Measurements from ENCODE around the gene QRFP. TPM values are rescaled to one million over a fixed set of nuclear protein-coding genes. Genes with fewer than 3 reads are reported as not detected.

The QRFP gene
- total and polyA plus RNA-seq, 4 donors = not detected

DNA sequence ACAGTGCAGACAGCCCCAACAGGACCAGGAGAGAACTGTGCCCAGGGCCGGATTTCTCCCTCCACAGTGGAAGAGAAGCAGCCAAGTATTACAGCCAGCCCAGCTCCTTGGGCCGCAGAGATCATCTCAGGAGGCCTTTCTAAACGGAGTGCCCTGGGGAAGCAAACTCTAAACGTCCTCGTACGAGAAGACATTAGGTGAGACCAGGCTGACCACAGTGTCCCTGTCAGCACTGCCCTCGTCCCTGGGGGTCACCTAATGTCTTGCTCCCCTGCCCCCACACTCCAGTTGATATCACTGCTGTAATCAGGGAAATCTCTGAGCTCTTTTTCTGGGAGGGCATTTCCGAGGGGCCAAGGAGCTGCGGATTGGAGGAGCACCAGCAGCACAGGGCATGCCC is 6.5 kb downstream of the QRFP start:
- DNase-seq = peak in 1 of 2 donors; percentile 31
- intact Hi-C loops (cut with DNase I) = no loop called here
- Histone ChIP-seq H3K4me1 (ENCODE audit: control insufficient read depth in 1 of 2, insufficient read depth in 2 of 2, low read length in 2 of 2) (no peaks in the 10 kb centered on the region), H3K27me3 (ENCODE audit: control insufficient read depth in 1 of 2, insufficient read depth in 2 of 2, low read length in 1 of 2) (no peaks in the 10 kb centered on the region), H3K36me3 (ENCODE audit: control insufficient read depth in 1 of 2, insufficient read depth in 2 of 2, low read length in 1 of 2) (peaks cover 0 to 11% of the 10 kb centered on the region in 2 donors), H3K9me3 (ENCODE audit: control insufficient read depth, low read length) (no peaks in the 10 kb centered on the region), H3K4me3 (ENCODE audit: low read length in 2 of 2) (no peak overlapping the region), H3K27ac (ENCODE audit: low read depth in 1 of 2, low read length in 2 of 2) (no peak overlapping the region)
- 74 to 78% methylated on average over 9 of the region's 9 CpGs for WGBS, 2 donors
- no peak for ATAC-seq (ENCODE audit: low FRiP score)

DNA sequence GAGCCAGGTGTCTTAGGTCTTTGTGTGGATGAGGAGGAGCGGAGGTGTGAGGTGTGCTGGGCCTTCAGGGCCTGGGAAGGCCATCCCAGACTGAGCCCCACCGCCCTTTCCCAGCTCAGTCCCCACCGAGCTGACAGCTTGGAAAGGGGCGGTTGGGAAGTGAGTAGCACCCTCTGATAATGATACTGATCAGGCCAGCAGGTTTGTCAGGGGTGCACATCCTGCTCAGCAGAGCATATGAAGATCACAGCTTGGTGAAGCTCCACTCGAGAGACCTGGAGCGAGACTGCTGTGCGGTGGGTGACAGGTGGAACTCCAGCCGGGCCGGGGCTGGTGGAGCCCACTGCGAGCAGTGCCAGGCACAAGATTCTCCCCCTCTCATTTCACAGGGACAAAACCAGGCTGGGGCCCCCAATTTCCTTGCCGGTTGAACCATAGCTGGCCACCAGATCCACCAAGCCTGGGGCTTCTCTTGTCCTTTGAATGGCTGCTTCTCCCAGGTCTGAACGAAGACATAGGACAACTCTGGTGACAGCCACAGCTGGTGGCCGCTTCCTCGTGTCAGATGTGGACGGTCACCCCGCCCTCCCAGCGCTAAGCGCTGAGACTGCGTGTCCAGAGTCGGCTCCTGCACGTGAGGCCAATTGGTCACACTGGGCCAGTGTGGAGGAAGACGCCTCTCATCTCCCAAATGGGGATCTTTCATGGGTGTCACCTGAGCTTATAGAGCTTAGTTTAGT is 8.3 kb downstream of the QRFP start:
- Histone ChIP-seq H3K27ac (ENCODE audit: low read depth in 1 of 2, low read length in 2 of 2) (no peak overlapping the region), H3K4me1 (ENCODE audit: control insufficient read depth in 1 of 2, insufficient read depth in 2 of 2, low read length in 2 of 2) (no peaks in the 10 kb centered on the region), H3K36me3 (ENCODE audit: control insufficient read depth in 1 of 2, insufficient read depth in 2 of 2, low read length in 1 of 2) (peaks cover 0 to 15% of the 10 kb centered on the region in 2 donors), H3K27me3 (ENCODE audit: control insufficient read depth in 1 of 2, insufficient read depth in 2 of 2, low read length in 1 of 2) (no peaks in the 10 kb centered on the region), H3K9me3 (ENCODE audit: control insufficient read depth, low read length) (no peaks in the 10 kb centered on the region), H3K4me3 (ENCODE audit: low read length in 2 of 2) (no peak overlapping the region)
- ATAC-seq (ENCODE audit: low FRiP score) (no peak), DNase-seq (no peak)
- WGBS, 2 donors = 89% methylated on average over 22 of the region's 22 CpGs
- intact Hi-C loops (cut with DNase I) = no loop called here

GRCh38 chr9:130887494-130888144 is 9.0 kb downstream of the QRFP start:
- no peak overlapping the region for H3K27ac ChIP-seq (ENCODE audit: low read depth in 1 of 2, low read length in 2 of 2)
- no peaks in the 10 kb centered on the region for H3K4me1 ChIP-seq (ENCODE audit: control insufficient read depth in 1 of 2, insufficient read depth in 2 of 2, low read length in 2 of 2)
- intact Hi-C loops (cut with DNase I) = no loop called here
- DNase-seq (no peak), ATAC-seq (ENCODE audit: low FRiP score) (no peak)
- H3K27me3 ChIP-seq (ENCODE audit: control insufficient read depth in 1 of 2, insufficient read depth in 2 of 2, low read length in 1 of 2) = no peaks in the 10 kb centered on the region
- H3K9me3 ChIP-seq (ENCODE audit: control insufficient read depth, low read length) = no peaks in the 10 kb centered on the region
- no peak overlapping the region for H3K4me3 ChIP-seq (ENCODE audit: low read length in 2 of 2)
- peaks cover 0 to 15% of the 10 kb centered on the region in 2 donors for H3K36me3 ChIP-seq (ENCODE audit: control insufficient read depth in 1 of 2, insufficient read depth in 2 of 2, low read length in 1 of 2)
- WGBS, 2 donors = 36 to 42% methylated on average over 25 of the region's 25 CpGs

DNA sequence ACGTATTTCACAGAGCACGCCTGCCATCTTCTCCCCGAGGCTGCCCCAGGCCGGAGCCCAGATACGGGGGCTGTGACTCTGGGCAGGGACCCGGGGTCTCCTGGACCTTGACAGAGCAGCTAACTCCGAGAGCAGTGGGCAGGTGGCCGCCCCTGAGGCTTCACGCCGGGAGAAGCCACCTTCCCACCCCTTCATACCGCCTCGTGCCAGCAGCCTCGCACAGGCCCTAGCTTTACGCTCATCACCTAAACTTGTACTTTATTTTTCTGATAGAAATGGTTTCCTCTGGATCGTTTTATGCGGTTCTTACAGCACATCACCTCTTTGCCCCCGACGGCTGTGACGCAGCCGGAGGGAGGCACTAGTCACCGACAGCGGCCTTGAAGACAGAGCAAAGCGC is 9.6 kb downstream of the QRFP start:
- no peak for ATAC-seq (ENCODE audit: low FRiP score)
- no peak for DNase-seq
- Histone ChIP-seq H3K27ac (ENCODE audit: low read depth in 1 of 2, low read length in 2 of 2) (no peak overlapping the region), H3K9me3 (ENCODE audit: control insufficient read depth, low read length) (no peaks in the 10 kb centered on the region), H3K27me3 (ENCODE audit: control insufficient read depth in 1 of 2, insufficient read depth in 2 of 2, low read length in 1 of 2) (no peaks in the 10 kb centered on the region), H3K4me3 (ENCODE audit: low read length in 2 of 2) (no peak overlapping the region), H3K36me3 (ENCODE audit: control insufficient read depth in 1 of 2, insufficient read depth in 2 of 2, low read length in 1 of 2) (peaks cover 0 to 15% of the 10 kb centered on the region in 2 donors), H3K4me1 (ENCODE audit: control insufficient read depth in 1 of 2, insufficient read depth in 2 of 2, low read length in 2 of 2) (no peaks in the 10 kb centered on the region)
- 81 to 84% methylated on average over 23 of the region's 23 CpGs for whole genome bisulfite sequencing, 2 donors
- intact Hi-C loops (cut with DNase I) = no loop called here

DNA sequence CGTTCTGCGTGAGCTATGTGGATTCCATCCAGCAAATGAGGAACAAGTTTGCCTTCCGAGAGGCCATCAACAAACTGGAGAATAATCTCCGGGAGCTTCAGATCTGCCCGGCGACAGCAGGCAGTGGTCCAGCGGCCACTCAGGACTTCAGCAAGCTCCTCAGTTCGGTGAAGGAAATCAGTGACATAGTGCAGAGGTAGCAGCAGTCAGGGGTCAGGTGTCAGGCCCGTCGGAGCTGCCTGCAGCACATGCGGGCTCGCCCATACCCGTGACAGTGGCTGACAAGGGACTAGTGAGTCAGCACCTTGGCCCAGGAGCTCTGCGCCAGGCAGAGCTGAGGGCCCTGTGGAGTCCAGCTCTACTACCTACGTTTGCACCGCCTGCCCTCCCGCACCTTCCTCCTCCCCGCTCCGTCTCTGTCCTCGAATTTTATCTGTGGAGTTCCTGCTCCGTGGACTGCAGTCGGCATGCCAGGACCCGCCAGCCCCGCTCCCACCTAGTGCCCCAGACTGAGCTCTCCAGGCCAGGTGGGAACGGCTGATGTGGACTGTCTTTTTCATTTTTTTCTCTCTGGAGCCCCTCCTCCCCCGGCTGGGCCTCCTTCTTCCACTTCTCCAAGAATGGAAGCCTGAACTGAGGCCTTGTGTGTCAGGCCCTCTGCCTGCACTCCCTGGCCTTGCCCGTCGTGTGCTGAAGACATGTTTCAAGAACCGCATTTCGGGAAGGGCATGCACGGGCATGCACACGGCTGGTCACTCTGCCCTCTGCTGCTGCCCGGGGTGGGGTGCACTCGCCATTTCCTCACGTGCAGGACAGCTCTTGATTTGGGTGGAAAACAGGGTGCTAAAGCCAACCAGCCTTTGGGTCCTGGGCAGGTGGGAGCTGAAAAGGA is 10.9 kb downstream of the QRFP start:
- peak; percentile 19 for ATAC-seq (ENCODE audit: low FRiP score)
- no peaks in the 10 kb centered on the region for H3K4me1 ChIP-seq (ENCODE audit: control insufficient read depth in 1 of 2, insufficient read depth in 2 of 2, low read length in 2 of 2)
- H3K27me3 ChIP-seq (ENCODE audit: control insufficient read depth in 1 of 2, insufficient read depth in 2 of 2, low read length in 1 of 2) = no peaks in the 10 kb centered on the region
- H3K36me3 ChIP-seq (ENCODE audit: control insufficient read depth in 1 of 2, insufficient read depth in 2 of 2, low read length in 1 of 2) = peaks cover 0 to 19% of the 10 kb centered on the region in 2 donors
- no peak overlapping the region for H3K4me3 ChIP-seq (ENCODE audit: low read length in 2 of 2)
- no peak overlapping the region for H3K27ac ChIP-seq (ENCODE audit: low read depth in 1 of 2, low read length in 2 of 2)
- WGBS, 2 donors = 71 to 73% methylated on average over 35 of the region's 35 CpGs
- H3K9me3 ChIP-seq (ENCODE audit: control insufficient read depth, low read length) = no peaks in the 10 kb centered on the region
- intact Hi-C loops (cut with DNase I) = no loop called here
- no peak for DNase-seq

GRCh38 chr9:130884542-130885483 is 11.8 kb downstream of the QRFP start:
- H3K4me3 ChIP-seq (ENCODE audit: low read length in 2 of 2) = no peak overlapping the region
- no peaks in the 10 kb centered on the region for H3K4me1 ChIP-seq (ENCODE audit: control insufficient read depth in 1 of 2, insufficient read depth in 2 of 2, low read length in 2 of 2)
- WGBS, 2 donors = 57 to 61% methylated on average over 47 of the region's 47 CpGs
- H3K27ac ChIP-seq (ENCODE audit: low read depth in 1 of 2, low read length in 2 of 2) = no peak overlapping the region
- peaks cover 5 to 20% of the 10 kb centered on the region in 2 donors for H3K36me3 ChIP-seq (ENCODE audit: control insufficient read depth in 1 of 2, insufficient read depth in 2 of 2, low read length in 1 of 2)
- DNase-seq = no peak
- no peaks in the 10 kb centered on the region for H3K9me3 ChIP-seq (ENCODE audit: control insufficient read depth, low read length)
- intact Hi-C loops (cut with DNase I) = no loop called here
- no peaks in the 10 kb centered on the region for H3K27me3 ChIP-seq (ENCODE audit: control insufficient read depth in 1 of 2, insufficient read depth in 2 of 2, low read length in 1 of 2)
- peak; percentile 41 for ATAC-seq (ENCODE audit: low FRiP score)

DNA sequence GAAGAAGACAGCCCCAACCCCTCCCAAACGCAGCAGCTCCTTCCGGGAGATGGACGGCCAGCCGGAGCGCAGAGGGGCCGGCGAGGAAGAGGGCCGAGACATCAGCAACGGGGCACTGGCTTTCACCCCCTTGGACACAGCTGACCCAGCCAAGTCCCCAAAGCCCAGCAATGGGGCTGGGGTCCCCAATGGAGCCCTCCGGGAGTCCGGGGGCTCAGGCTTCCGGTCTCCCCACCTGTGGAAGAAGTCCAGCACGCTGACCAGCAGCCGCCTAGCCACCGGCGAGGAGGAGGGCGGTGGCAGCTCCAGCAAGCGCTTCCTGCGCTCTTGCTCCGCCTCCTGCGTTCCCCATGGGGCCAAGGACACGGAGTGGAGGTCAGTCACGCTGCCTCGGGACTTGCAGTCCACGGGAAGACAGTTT is 12.5 kb downstream of the QRFP start:
- ATAC-seq (ENCODE audit: low FRiP score) (no peak), DNase-seq (no peak)
- H3K9me3 ChIP-seq (ENCODE audit: control insufficient read depth, low read length) = no peaks in the 10 kb centered on the region
- no peak overlapping the region for H3K27ac ChIP-seq (ENCODE audit: low read depth in 1 of 2, low read length in 2 of 2)
- intact Hi-C loops (cut with DNase I) = no loop called here
- 84% methylated on average over 24 to 25 of the region's 25 CpGs for WGBS, 2 donors
- no peaks in the 10 kb centered on the region for H3K4me1 ChIP-seq (ENCODE audit: control insufficient read depth in 1 of 2, insufficient read depth in 2 of 2, low read length in 2 of 2)
- no peaks in the 10 kb centered on the region for H3K27me3 ChIP-seq (ENCODE audit: control insufficient read depth in 1 of 2, insufficient read depth in 2 of 2, low read length in 1 of 2)
- H3K36me3 ChIP-seq (ENCODE audit: control insufficient read depth in 1 of 2, insufficient read depth in 2 of 2, low read length in 1 of 2) = peaks cover 5 to 20% of the 10 kb centered on the region in 2 donors
- no peak overlapping the region for H3K4me3 ChIP-seq (ENCODE audit: low read length in 2 of 2)

DNA sequence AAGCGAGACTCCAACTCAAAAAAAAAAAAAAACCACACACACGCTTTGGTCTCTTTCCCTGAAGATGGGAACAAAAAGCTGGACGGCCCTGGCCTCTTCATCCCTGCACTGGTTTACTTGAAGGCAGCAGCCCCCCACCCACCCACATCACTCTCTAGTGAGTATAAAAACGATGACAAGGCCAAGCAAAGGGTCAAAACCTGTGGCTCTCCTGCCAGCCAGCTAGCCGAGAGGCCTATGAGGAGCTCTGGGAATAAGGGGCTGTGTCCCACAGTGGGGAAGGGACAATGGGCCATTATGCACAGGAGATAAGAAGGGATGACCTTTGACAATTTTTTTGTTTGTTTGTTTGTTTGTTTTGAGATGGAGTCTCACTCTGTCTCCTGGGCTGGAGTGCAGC is 13.1 kb downstream of the QRFP start:
- no peaks in the 10 kb centered on the region for H3K27me3 ChIP-seq (ENCODE audit: control insufficient read depth in 1 of 2, insufficient read depth in 2 of 2, low read length in 1 of 2)
- no peak for ATAC-seq (ENCODE audit: low FRiP score)
- H3K36me3 ChIP-seq (ENCODE audit: control insufficient read depth in 1 of 2, insufficient read depth in 2 of 2, low read length in 1 of 2) = peaks cover 5 to 20% of the 10 kb centered on the region in 2 donors
- intact Hi-C loops (cut with DNase I) = no loop called here
- H3K4me1 ChIP-seq (ENCODE audit: control insufficient read depth in 1 of 2, insufficient read depth in 2 of 2, low read length in 2 of 2) = no peaks in the 10 kb centered on the region
- no peak overlapping the region for H3K4me3 ChIP-seq (ENCODE audit: low read length in 2 of 2)
- WGBS, 2 donors = 74 to 83% methylated on average over 5 of the region's 5 CpGs
- H3K9me3 ChIP-seq (ENCODE audit: control insufficient read depth, low read length) = no peaks in the 10 kb centered on the region
- DNase-seq = no peak
- no peak overlapping the region for H3K27ac ChIP-seq (ENCODE audit: low read depth in 1 of 2, low read length in 2 of 2)
